ENCODE data around the gene OTOP3. TPM values are rescaled to one million over a fixed set of nuclear protein-coding genes. Genes with fewer than 3 reads are reported as not detected.
"Not testable (repeated sequence)": the region's sequence is repeated elsewhere in the genome, so short reads cannot be mapped to it uniquely, and the experiment has no call there.

OTOP3 gene
- polyA plus RNA-seq, 1 donor (not counting 4 experiments of a cell fraction or from before 2014, with no cell fraction given), result 0.03 TPM

- no peaks in the 10 kb centered on the region for H3K9me1 ChIP-seq (ENCODE audit: control insufficient read depth, extremely low read depth, insufficient read depth, low read length)
- H2AFZ ChIP-seq (ENCODE audit: control insufficient read depth, low read length), result no peak overlapping the region
- no peak overlapping the region for H3K4me3 ChIP-seq (ENCODE audit: control insufficient read depth in 2 of 3, extremely low read depth in 1 of 3, insufficient read depth in 2 of 3, low read depth in 1 of 3, low read length in 3 of 3)
- no peak for DNase-seq (ENCODE audit: low read depth, low spot score)
- dilution Hi-C loops (cut with MboI; ENCODE audit: extremely low pct_ligation_motif_present, low sequenced_read_pairs), result no loop called here
- H3K79me2 ChIP-seq (ENCODE audit: control insufficient read depth, insufficient read depth, low read length), result no peaks in the 10 kb centered on the region
- no peaks in the 10 kb centered on the region for H3K27me3 ChIP-seq (ENCODE audit: control insufficient read depth, extremely low read depth, insufficient read depth, low read length)
- peaks cover 17% of the 10 kb centered on the region for H3K4me1 ChIP-seq (ENCODE audit: control insufficient read depth, extremely low read depth, insufficient read depth, low read length)
- no peak overlapping the region for H3K27ac ChIP-seq (ENCODE audit: control insufficient read depth, insufficient read depth, low read length)
- no peaks in the 10 kb centered on the region for H3K9me3 ChIP-seq (ENCODE audit: control insufficient read depth, low read depth, low read length)
- TF ChIP-seq EZH2 (IDR thresholded peaks at IDR 0.05; ENCODE audit: low read length), result no peak
- no peak overlapping the region for H3K9ac ChIP-seq (ENCODE audit: control insufficient read depth, extremely low read depth, insufficient read depth, low read length)
- no peaks in the 10 kb centered on the region for H3K36me3 ChIP-seq (ENCODE audit: control insufficient read depth in 2 of 2, extremely low read depth in 1 of 2, insufficient read depth in 2 of 2, low read length in 2 of 2)
- no peak overlapping the region for H3K4me2 ChIP-seq (ENCODE audit: control insufficient read depth, extremely low read depth, insufficient read depth, low read depth, low read length)
- FAIRE-seq, result peak; percentile 17
- no peaks in the 10 kb centered on the region for H4K20me1 ChIP-seq (ENCODE audit: control insufficient read depth, extremely low read depth, insufficient read depth, low read length)
These were observed 29.4 kb downstream of the OTOP3 start for GRCh38 chr17:74964988-74965622.

- Histone ChIP-seq H3K36me3 (ENCODE audit: control insufficient read depth in 2 of 2, extremely low read depth in 1 of 2, insufficient read depth in 2 of 2, low read length in 2 of 2) (no peaks in the 10 kb centered on the region), H2AFZ (ENCODE audit: control insufficient read depth, low read length) (no peak overlapping the region), H3K4me2 (ENCODE audit: control insufficient read depth, extremely low read depth, insufficient read depth, low read depth, low read length) (no peak overlapping the region), H3K4me3 (ENCODE audit: control insufficient read depth in 2 of 3, extremely low read depth in 1 of 3, insufficient read depth in 2 of 3, low read depth in 1 of 3, low read length in 3 of 3) (no peak overlapping the region), H3K79me2 (ENCODE audit: control insufficient read depth, insufficient read depth, low read length) (no peaks in the 10 kb centered on the region), H3K9me1 (ENCODE audit: control insufficient read depth, extremely low read depth, insufficient read depth, low read length) (no peaks in the 10 kb centered on the region), H4K20me1 (ENCODE audit: control insufficient read depth, extremely low read depth, insufficient read depth, low read length) (no peaks in the 10 kb centered on the region), H3K27me3 (ENCODE audit: control insufficient read depth, extremely low read depth, insufficient read depth, low read length) (peaks cover 26% of the 10 kb centered on the region), H3K4me1 (ENCODE audit: control insufficient read depth, extremely low read depth, insufficient read depth, low read length) (peaks cover 14% of the 10 kb centered on the region), H3K9ac (ENCODE audit: control insufficient read depth, extremely low read depth, insufficient read depth, low read length) (no peak overlapping the region), H3K9me3 (ENCODE audit: control insufficient read depth, low read depth, low read length) (no peaks in the 10 kb centered on the region), H3K27ac (ENCODE audit: control insufficient read depth, insufficient read depth, low read length) (no peak overlapping the region)
- no peak for TF ChIP-seq CTCF (optimal IDR thresholded peaks at IDR 0.05 in 1 of 3, IDR thresholded peaks at IDR 0.05 in 1 of 3, conservative IDR thresholded peaks at IDR 0.05 in 1 of 3; ENCODE audit: extremely low read depth in 1 of 3, insufficient read depth in 2 of 3, low read length in 3 of 3)
- no peak for TF ChIP-seq EZH2 (IDR thresholded peaks at IDR 0.05; ENCODE audit: low read length)
- DNase-seq (ENCODE audit: low read depth, low spot score), result no peak
- FAIRE-seq, result no peak
- dilution Hi-C loops (cut with MboI; ENCODE audit: extremely low pct_ligation_motif_present, low sequenced_read_pairs), result no loop called here
These were observed 32.7 kb downstream of the OTOP3 start for GRCh38 chr17:74968361-74968780.

GRCh38 chr17:74969501-74969900, 33.8 kb downstream of the OTOP3 start:
- H3K4me2 ChIP-seq (ENCODE audit: control insufficient read depth, extremely low read depth, insufficient read depth, low read depth, low read length); FAIRE-seq; dilution Hi-C loops (cut with MboI; ENCODE audit: extremely low pct_ligation_motif_present, low sequenced_read_pairs); H2AFZ ChIP-seq (ENCODE audit: control insufficient read depth, low read length); H3K4me3 ChIP-seq (ENCODE audit: control insufficient read depth in 2 of 3, extremely low read depth in 1 of 3, insufficient read depth in 2 of 3, low read depth in 1 of 3, low read length in 3 of 3); H3K79me2 ChIP-seq (ENCODE audit: control insufficient read depth, insufficient read depth, low read length); H3K9ac ChIP-seq (ENCODE audit: control insufficient read depth, extremely low read depth, insufficient read depth, low read length); DNase-seq (ENCODE audit: low read depth, low spot score); H3K27ac ChIP-seq (ENCODE audit: control insufficient read depth, insufficient read depth, low read length); H3K36me3 ChIP-seq (ENCODE audit: control insufficient read depth in 2 of 2, extremely low read depth in 1 of 2, insufficient read depth in 2 of 2, low read length in 2 of 2); H3K9me3 ChIP-seq (ENCODE audit: control insufficient read depth, low read depth, low read length); H3K9me1 ChIP-seq (ENCODE audit: control insufficient read depth, extremely low read depth, insufficient read depth, low read length); H4K20me1 ChIP-seq (ENCODE audit: control insufficient read depth, extremely low read depth, insufficient read depth, low read length): not testable (repeated sequence)
- Histone ChIP-seq H3K4me1 (ENCODE audit: control insufficient read depth, extremely low read depth, insufficient read depth, low read length) (peaks cover 14% of the 10 kb centered on the region), H3K27me3 (ENCODE audit: control insufficient read depth, extremely low read depth, insufficient read depth, low read length) (peaks cover 30% of the 10 kb centered on the region)
